Stomach smooth muscle (tissue), 2 donors: Measurements from ENCODE around the gene NASP.

ENCODE experiments used
- H3K27ac ChIP-seq: one replicate; pipeline ENCODE4 v1.7.0; 2013; ENCODE audit warnings: mild to moderate bottlenecking, low read length, inconsistent platforms
- H3K27me3 ChIP-seq, 2 donors: one replicate each; pipeline ENCODE4 v1.7.0; 2013; ENCODE audit warnings: low read length in 2 of 2; ENCODE audit not compliant: insufficient read depth in 2 of 2, control insufficient read depth in 1 of 2
- H3K36me3 ChIP-seq, 2 donors: one replicate each; pipeline ENCODE4 v1.7.0; 2013; ENCODE audit warnings: low read length in 2 of 2; ENCODE audit not compliant: control insufficient read depth in 2 of 2, insufficient read depth in 2 of 2
- H3K4me1 ChIP-seq: one replicate; pipeline ENCODE4 v1.7.0; 2013; ENCODE audit warnings: low read length; ENCODE audit not compliant: control insufficient read depth, insufficient read depth
- H3K4me3 ChIP-seq, 2 donors: one replicate each; pipeline ENCODE4 v1.7.0; 2013; ENCODE audit warnings: low read length in 2 of 2
- H3K9ac ChIP-seq, 2 donors: one replicate each; pipeline ENCODE4 v1.7.0; 2013; ENCODE audit warnings: low read length in 2 of 2, mild to moderate bottlenecking in 1 of 2
- H3K9me3 ChIP-seq, 2 donors: one replicate each; pipeline ENCODE4 v1.7.0; 2013; ENCODE audit warnings: low read length in 2 of 2; ENCODE audit not compliant: control insufficient read depth in 2 of 2
- donor health status: healthy.
- donor health status: Pancreatic carcinoma.

NASP gene

DNA sequence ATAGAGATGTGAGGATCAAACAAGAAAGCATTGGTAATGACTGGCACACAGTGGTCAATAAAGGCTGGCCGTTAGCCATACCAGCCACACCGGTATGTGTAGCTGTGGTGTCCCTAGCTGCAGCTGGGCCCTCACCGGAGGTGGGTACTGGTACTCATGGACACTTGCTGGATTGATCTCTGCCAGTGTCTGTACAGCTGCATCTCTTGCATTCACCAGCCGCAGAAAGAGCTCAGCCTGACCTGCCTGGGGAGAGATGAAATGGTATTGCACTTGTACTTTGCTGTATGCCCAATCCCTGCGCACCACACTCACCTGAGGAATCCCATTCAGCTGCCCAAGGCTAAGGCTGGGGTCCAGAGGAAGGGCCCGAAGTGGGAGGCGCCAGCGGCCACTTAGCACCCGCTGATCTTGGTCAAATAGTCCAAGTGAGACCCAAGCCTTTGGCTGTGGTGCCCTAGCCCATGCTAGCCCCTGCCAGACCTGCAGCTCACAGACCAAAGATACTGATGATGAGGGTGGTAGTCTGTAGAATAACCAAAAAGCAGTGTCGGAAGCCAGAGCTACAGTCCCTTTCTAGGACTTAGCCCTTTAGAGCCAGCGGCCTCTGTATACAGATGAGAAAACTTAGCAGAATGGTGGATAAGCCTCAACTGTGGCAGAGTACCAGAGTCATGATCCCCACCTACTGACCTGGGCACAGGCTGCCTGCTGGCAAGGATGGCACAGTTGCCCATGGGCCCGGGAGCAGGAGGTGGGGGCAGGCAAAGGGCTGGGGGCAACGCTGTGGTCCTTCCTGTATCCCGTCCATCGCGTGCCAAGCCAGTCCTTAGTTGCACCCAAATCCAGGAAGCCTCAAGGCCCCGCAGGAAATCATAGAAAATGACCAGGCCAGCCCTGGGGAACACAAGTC lies 37.0 kb downstream of the NASP start:
- Histone ChIP-seq H3K4me3 (no peak overlapping the region), H3K27ac (peak overlapping the region; percentile 18), H3K27me3 (no peaks in the 10 kb centered on the region), H3K9me3 (no peaks in the 10 kb centered on the region), H3K36me3 (peaks cover 25 to 26% of the 10 kb centered on the region in 2 donors), H3K9ac (no peak overlapping the region), H3K4me1 (peaks cover 7% of the 10 kb centered on the region)

DNA sequence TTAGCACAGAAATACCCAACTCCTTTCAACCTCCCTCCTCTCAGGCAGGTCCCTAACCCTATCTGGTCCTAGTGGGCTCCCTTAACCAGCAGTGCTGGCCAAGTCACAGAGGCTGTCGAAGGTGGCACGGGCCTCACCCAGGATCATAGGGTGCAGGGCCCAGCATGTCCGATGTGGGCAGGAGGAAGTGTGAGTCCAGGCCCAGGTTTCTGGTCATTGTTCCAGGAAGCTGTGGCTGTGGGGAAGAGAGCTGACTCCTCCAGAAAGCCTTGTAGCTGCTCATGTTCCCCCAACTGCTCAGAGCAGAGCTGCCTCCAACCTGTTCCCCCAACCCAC lies 37.6 kb downstream of the NASP start:
- H3K4me3 ChIP-seq = no peak overlapping the region
- H3K27ac ChIP-seq = peak overlapping the region; percentile 18
- no peak overlapping the region for H3K9ac ChIP-seq
- peaks cover 7% of the 10 kb centered on the region for H3K4me1 ChIP-seq
- no peaks in the 10 kb centered on the region for H3K27me3 ChIP-seq
- peaks cover 19 to 22% of the 10 kb centered on the region in 2 donors for H3K36me3 ChIP-seq
- H3K9me3 ChIP-seq = no peaks in the 10 kb centered on the region

DNA sequence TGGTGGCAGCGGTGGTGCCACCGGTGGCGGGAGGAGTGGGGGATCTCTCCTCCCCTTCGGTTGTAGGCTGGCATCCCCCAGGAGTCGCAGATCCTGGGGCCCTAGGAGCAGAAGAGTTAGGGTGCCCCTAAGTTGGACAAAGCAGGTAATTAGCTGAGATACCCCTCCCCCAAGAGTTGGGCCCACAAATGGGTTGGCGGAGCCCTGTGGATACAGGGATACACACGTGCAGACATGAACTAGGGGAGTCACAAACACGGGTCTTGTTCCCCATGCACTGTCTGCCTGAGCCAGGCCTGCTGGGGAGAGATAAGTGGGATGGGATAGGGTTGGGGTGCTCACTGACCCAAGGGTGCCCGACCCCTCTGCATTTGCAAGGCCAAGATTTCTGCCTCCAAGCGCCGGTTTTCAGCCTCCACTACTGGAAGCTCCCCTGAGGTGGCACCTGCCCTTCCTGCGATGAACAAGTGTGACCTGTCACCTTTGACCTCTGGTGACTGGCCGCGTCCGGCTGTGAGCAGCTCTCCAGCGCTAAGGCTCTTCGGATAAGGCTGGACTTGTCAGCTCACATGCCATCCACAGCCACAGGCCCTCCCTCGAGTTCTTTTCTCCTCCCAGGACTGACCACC lies 38.2 kb downstream of the NASP start:
- Histone ChIP-seq H3K36me3 (peaks cover 15 to 19% of the 10 kb centered on the region in 2 donors), H3K9ac (peak overlapping the region in 1 of 2 donors; percentile 3), H3K27me3 (no peaks in the 10 kb centered on the region), H3K9me3 (no peaks in the 10 kb centered on the region), H3K27ac (no peak overlapping the region), H3K4me1 (peaks cover 7% of the 10 kb centered on the region), H3K4me3 (peak overlapping the region in 1 of 2 donors; percentile 40)

GRCh38 chr1:45622524-45623394 lies 38.9 kb downstream of the NASP start:
- H3K9me3 ChIP-seq = no peaks in the 10 kb centered on the region
- no peaks in the 10 kb centered on the region for H3K27me3 ChIP-seq
- no peak overlapping the region for H3K27ac ChIP-seq
- peak overlapping the region in 1 of 2 donors; percentile 20 for H3K9ac ChIP-seq
- peaks cover 7% of the 10 kb centered on the region for H3K4me1 ChIP-seq
- peaks cover 12 to 16% of the 10 kb centered on the region in 2 donors for H3K36me3 ChIP-seq
- H3K4me3 ChIP-seq = peak overlapping the region in 1 of 2 donors; percentile 40

GRCh38 chr1:45623972-45624371 lies 40.1 kb downstream of the NASP start, which contains the start of gene CCDC17:
CCDC17 (minus strand) TSS chr1:45624054; CDS start chr1:45623909, 145 bp downstream.
- H3K4me1 ChIP-seq = peaks cover 7% of the 10 kb centered on the region
- no peaks in the 10 kb centered on the region for H3K9me3 ChIP-seq
- H3K9ac ChIP-seq = peak within 1 kb of the TSS in 1 of 2 donors; percentile 20
- no peaks in the 10 kb centered on the region for H3K27me3 ChIP-seq
- no peak within 1 kb of the TSS for H3K27ac ChIP-seq
- peak within 1 kb of the TSS in 1 of 2 donors; percentile 40 for H3K4me3 ChIP-seq
- H3K36me3 ChIP-seq = peaks cover 18 to 19% of the 10 kb centered on the region in 2 donors

DNA sequence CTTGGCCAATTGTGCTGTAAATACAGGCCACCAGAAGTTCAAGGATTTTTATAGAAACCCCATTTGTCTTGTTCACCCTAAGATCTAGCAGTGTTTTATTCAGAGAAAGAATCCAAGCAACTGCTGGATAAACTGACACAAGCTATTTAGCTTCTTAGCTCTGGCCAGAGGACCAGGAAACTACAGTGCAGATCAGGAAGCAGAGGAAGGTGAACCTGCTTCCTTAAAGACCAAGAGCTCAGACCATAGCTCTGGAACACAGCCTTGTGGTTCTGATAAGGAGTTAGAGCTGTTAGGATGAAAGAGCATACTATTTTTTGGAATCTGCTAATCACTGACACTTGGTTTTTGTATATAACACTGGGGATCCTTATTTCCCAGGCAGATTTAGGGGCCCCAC lies 45.2 kb downstream of the NASP start:
- Histone ChIP-seq H3K4me1 (no peaks in the 10 kb centered on the region), H3K27me3 (no peaks in the 10 kb centered on the region), H3K36me3 (peaks cover 48 to 56% of the 10 kb centered on the region in 2 donors), H3K9ac (no peak overlapping the region), H3K27ac (no peak overlapping the region), H3K9me3 (no peaks in the 10 kb centered on the region), H3K4me3 (no peak overlapping the region)

DNA sequence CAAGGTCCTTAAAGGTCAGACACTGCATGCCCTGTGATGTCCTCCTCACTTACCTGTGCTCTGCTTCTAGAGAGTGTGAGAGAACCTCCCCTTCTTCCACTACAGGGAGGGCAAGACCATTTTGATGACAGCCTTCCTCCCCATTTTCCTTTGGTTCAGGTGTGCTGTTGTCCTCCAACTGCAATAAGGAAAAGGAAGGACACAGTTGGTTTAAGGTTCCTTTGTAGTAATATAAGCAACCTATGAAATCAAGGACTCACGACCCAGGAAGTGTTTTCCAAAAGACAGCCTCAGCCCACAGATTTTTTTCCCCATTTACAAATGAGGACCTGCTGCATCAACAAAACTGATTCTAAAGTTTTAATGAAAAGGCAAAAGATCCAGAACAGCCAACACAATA lies 46.6 kb downstream of the NASP start:
- H3K36me3 ChIP-seq = peaks cover 50 to 61% of the 10 kb centered on the region in 2 donors
- H3K9ac ChIP-seq = no peak overlapping the region
- H3K27me3 ChIP-seq = no peaks in the 10 kb centered on the region
- no peak overlapping the region for H3K27ac ChIP-seq
- no peak overlapping the region for H3K4me3 ChIP-seq
- no peaks in the 10 kb centered on the region for H3K4me1 ChIP-seq
- no peaks in the 10 kb centered on the region for H3K9me3 ChIP-seq

- Histone ChIP-seq H3K4me1 (no peaks in the 10 kb centered on the region), H3K9me3 (no peaks in the 10 kb centered on the region), H3K9ac (no peak overlapping the region), H3K36me3 (peaks cover 44 to 52% of the 10 kb centered on the region in 2 donors), H3K4me3 (no peak overlapping the region), H3K27me3 (no peaks in the 10 kb centered on the region), H3K27ac (no peak overlapping the region)
These were observed 51.4 kb downstream of the NASP start for GRCh38 chr1:45635211-45635610.

- no peaks in the 10 kb centered on the region for H3K27me3 ChIP-seq
- H3K9me3 ChIP-seq = no peaks in the 10 kb centered on the region
- H3K36me3 ChIP-seq = peaks cover 28 to 30% of the 10 kb centered on the region in 2 donors
- no peak overlapping the region for H3K4me3 ChIP-seq
- H3K4me1 ChIP-seq = no peaks in the 10 kb centered on the region
- no peak overlapping the region for H3K9ac ChIP-seq
- no peak overlapping the region for H3K27ac ChIP-seq
These were observed 56.5 kb downstream of the NASP start for GRCh38 chr1:45640293-45640692.

- H3K4me3 ChIP-seq = no peak overlapping the region
- peaks cover 18 to 25% of the 10 kb centered on the region in 2 donors for H3K36me3 ChIP-seq
- H3K27ac ChIP-seq = no peak overlapping the region
- H3K4me1 ChIP-seq = peaks cover 6% of the 10 kb centered on the region
- no peaks in the 10 kb centered on the region for H3K9me3 ChIP-seq
- H3K27me3 ChIP-seq = no peaks in the 10 kb centered on the region
- no peak overlapping the region for H3K9ac ChIP-seq
These were observed 59.5 kb downstream of the NASP start for GRCh38 chr1:45643321-45643720.
